ENCODE measurements around the gene SHLD1. TPM values are rescaled to one million over a fixed set of nuclear protein-coding genes. Genes with fewer than 3 reads are reported as not detected.

The SHLD1 gene
- total RNA-seq, 1 experiment from 2014 or later, result 6.7 TPM

DNA sequence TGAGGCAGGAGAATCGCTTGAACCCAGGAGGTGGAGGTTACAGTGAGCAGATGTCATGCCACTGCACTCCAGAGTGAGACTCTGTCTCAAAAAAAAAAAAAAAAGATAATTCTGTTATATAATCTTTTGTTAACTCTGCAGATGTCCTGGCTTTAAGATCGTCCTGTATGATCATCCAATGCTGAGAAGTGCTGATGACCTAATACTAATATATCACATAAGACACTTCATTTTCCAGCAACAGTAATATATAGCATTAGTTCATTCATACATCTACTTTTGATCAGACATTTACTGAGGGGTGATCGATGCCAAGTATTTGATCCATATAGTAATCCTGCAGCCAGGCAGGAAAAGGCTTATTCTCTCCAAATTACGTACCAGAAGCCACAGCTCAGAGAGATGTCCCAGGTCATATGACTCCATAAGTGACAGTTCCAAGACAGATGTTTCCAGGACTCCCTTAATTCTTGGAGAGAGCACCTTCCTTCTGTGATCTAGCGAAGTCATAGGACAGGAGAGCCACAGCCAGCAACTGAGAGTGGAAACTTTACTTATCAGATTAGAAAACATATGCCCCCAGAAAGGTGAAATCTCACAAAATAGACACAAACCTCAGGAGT lies 60.7 kb downstream of the SHLD1 start:
- Mint-ChIP-seq H3K9me3 (no peaks in the 10 kb centered on the region), H3K36me3 (ENCODE audit: insufficient read depth in 1 of 3, low read depth in 3 of 3) (no peaks in the 10 kb centered on the region), H3K4me1 (peaks cover 12% of the 10 kb centered on the region in 2 experiments), H3K27me3 (ENCODE audit: low read depth) (no peaks in the 10 kb centered on the region), H3K27ac (no peak overlapping the region; a peak in 1 of 7 replicates), H3K4me3 (no peak overlapping the region)
- no peaks in the 10 kb centered on the region for H3K79me1 ChIP-seq (ENCODE audit: insufficient read depth, low read depth, low read length, poor library complexity, severe bottlenecking)
- H3K23me2 ChIP-seq (ENCODE audit: insufficient read length, low read depth, low read length, poor library complexity, severe bottlenecking), result no peaks in the 10 kb centered on the region
- no peak overlapping the region for H3K27ac ChIP-seq (ENCODE audit: insufficient read length, low read depth, low read length)
- no peaks in the 10 kb centered on the region for H3K4me1 ChIP-seq (ENCODE audit: insufficient read depth, low read length)
- H2BK5ac ChIP-seq (ENCODE audit: insufficient read length, low read length), result no peak overlapping the region
- no peak overlapping the region for H3K9ac ChIP-seq (ENCODE audit: extremely low read depth, insufficient read length, low read length)
- no peak overlapping the region for H2BK120ac ChIP-seq (ENCODE audit: low read depth, low read length, poor library complexity, severe bottlenecking)
- H3K18ac ChIP-seq (ENCODE audit: insufficient read length, low read depth, low read length), result no peak overlapping the region
- no peak overlapping the region for H3K23ac ChIP-seq (ENCODE audit: insufficient read length, low read depth, low read length)
- no peak overlapping the region for H2BK15ac ChIP-seq (ENCODE audit: low read depth, low read length)
- no peak overlapping the region for H3K56ac ChIP-seq (ENCODE audit: insufficient read length, low read depth, low read length)
- no peaks in the 10 kb centered on the region for H3K9me3 ChIP-seq (ENCODE audit: control insufficient read depth, low read depth, low read length)
- H4K20me1 ChIP-seq (ENCODE audit: control insufficient read depth, insufficient read depth, insufficient read length), result no peaks in the 10 kb centered on the region
- no peak overlapping the region for H3K4ac ChIP-seq (ENCODE audit: low read depth, low read length)
- H2AK5ac ChIP-seq (ENCODE audit: insufficient read length, low read length), result no peak overlapping the region
- H3K14ac ChIP-seq (ENCODE audit: insufficient read depth, low read length), result no peak overlapping the region
- no peak overlapping the region for H2BK20ac ChIP-seq (ENCODE audit: low read depth, low read length, poor library complexity, severe bottlenecking)
- TF ChIP-seq, protein P1, sequence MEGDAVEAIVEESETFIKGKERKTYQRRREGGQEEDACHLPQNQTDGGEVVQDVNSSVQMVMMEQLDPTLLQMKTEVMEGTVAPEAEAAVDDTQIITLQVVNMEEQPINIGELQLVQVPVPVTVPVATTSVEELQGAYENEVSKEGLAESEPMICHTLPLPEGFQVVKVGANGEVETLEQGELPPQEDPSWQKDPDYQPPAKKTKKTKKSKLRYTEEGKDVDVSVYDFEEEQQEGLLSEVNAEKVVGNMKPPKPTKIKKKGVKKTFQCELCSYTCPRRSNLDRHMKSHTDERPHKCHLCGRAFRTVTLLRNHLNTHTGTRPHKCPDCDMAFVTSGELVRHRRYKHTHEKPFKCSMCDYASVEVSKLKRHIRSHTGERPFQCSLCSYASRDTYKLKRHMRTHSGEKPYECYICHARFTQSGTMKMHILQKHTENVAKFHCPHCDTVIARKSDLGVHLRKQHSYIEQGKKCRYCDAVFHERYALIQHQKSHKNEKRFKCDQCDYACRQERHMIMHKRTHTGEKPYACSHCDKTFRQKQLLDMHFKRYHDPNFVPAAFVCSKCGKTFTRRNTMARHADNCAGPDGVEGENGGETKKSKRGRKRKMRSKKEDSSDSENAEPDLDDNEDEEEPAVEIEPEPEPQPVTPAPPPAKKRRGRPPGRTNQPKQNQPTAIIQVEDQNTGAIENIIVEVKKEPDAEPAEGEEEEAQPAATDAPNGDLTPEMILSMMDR (conservative IDR thresholded peaks at IDR 0.05), result no peak
- H3T11ph ChIP-seq (ENCODE audit: low read length), result no peak overlapping the region
- no peak overlapping the region for H3K4me2 ChIP-seq (ENCODE audit: insufficient read depth, insufficient read length, low read length)
- H2AFZ ChIP-seq (ENCODE audit: low read length), result no peak overlapping the region
- H4K8ac ChIP-seq (replicated peaks; ENCODE audit: insufficient read length, low read depth, low read length), result no peak overlapping the region
- no peaks in the 10 kb centered on the region for H3K27me3 ChIP-seq (ENCODE audit: insufficient read depth, low read length)
- H4K91ac ChIP-seq (ENCODE audit: insufficient read length, low read depth, low read length), result no peak overlapping the region
- no peaks in the 10 kb centered on the region for H3K79me2 ChIP-seq (ENCODE audit: insufficient read depth, low read length)
- H2BK12ac ChIP-seq (ENCODE audit: insufficient read length, low read depth, low read length), result no peak overlapping the region
- H4K5ac ChIP-seq (ENCODE audit: insufficient read length, low read depth, low read length), result no peak overlapping the region
- no peak for DNase-seq
- WGBS (ENCODE audit: extremely low coverage, insufficient read length, low lambda C conversion rate), result no CpG with 5 or more reads among the region's 5 CpGs

Measured in H9 (cell line).